HK-2 (cell line): ENCODE data around the gene WNT9B.

ENCODE experiments used
- DNase-seq: peaks from one replicate; pipeline ENCODE4 v3.0.0-alpha.2; 2018; ENCODE audit not compliant: unreplicated experiment

WNT9B gene

GRCh38 chr17:46883871-46884520 is 32.6 kb downstream of the WNT9B start:
- no peak for DNase-seq

- no peak for DNase-seq
Measured at GRCh38 chr17:46884552-46884951, 33.2 kb downstream of the WNT9B start.

DNA sequence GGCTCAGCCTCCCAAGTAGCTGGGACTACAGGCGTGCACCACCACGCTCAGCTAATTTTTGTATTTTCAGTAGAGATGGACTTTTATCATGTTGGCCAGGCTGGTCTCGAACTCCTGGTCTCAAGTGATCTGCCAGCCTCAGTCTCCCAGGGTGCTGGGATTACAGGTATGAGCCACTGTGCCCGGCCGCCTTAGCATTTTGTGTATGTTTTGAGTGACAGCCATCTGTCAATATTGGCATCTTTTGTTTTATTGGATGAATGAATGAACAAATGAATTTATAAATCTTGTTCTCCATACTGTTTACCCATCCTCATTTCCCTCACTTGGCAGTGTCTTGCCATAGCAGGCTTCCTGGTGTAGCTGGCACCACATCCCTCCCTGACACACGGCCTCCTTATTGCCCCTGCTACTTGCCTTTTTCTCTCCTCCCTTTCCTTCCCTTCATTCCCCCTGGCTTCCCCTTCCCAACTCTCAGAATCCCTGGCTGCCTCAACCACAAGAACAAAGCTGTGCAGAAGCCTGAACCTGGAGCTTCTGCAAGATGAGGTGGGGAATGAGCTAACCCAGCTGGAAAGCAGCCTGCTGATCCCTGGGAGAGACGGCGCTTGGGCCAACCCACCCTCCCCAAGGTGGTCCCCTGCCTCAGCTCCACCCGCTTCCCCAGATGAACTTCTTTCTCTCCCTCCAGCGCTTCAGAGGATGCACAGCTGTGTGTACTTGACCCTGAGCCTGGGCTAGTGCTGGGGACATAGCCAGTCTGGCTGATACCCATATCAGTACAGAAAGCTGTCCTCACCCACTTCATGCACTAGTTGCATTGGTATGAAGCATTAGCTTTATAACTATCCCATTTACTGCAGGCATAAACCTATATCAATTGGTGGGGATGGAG is 34.3 kb downstream of the WNT9B start:
- DNase-seq: no peak

GRCh38 chr17:46886310-46886663 is 34.9 kb downstream of the WNT9B start:
- DNase-seq: no peak

DNA sequence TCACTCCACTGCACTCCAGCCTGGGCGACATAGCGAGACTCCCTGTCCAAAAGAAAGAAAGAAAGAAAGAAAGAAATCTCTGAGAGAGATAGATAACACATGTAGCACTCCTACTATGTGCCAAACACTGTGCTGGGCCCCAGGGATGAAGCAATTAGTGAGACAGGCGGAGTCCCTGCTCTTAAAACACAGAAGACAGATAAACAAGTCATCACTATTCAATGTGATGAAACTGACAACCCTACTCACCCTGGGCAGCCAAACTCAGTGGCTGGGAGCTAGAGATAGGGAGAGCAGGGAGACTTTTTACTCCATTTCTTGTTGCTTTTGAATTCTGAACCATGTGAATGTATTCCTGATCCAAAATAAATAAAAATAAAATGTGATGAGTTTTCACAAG is 36.3 kb downstream of the WNT9B start:
- no peak for DNase-seq

DNA sequence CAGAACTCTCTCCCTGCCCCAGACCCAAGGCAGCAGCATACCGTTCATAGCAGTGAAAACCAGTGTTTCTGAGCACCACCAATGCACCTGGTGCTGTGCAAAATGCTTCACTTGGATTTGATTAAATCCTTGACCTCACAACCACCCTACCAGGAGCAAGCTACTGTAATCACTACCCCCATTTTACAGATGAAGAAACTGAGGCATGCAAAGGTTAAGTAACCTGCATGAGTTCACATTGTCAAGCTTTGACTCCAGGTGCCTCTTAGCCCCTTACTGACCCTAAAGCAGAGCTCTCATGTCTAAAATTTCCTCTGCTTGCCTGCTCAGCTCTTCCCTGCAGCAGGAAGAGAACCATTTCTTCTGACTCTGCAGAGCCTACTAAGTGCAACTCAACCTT is 37.3 kb downstream of the WNT9B start:
- no peak for DNase-seq

- DNase-seq: no peak
Measured at GRCh38 chr17:46889519-46889918, 38.1 kb downstream of the WNT9B start.

GRCh38 chr17:46889992-46890564 is 38.7 kb downstream of the WNT9B start:
- DNase-seq: no peak

- DNase-seq: no peak
Measured at GRCh38 chr17:46890638-46891037, 39.3 kb downstream of the WNT9B start.

GRCh38 chr17:46892192-46892703 is 40.9 kb downstream of the WNT9B start:
- no peak for DNase-seq

GRCh38 chr17:46894024-46894423 is 42.6 kb downstream of the WNT9B start:
- DNase-seq: no peak

GRCh38 chr17:46894476-46895151 is 43.2 kb downstream of the WNT9B start:
- DNase-seq: no peak

GRCh38 chr17:46895171-46895570 is 43.8 kb downstream of the WNT9B start:
- no peak for DNase-seq

GRCh38 chr17:46896991-46897390 is 45.6 kb downstream of the WNT9B start:
- DNase-seq: no peak

DNA sequence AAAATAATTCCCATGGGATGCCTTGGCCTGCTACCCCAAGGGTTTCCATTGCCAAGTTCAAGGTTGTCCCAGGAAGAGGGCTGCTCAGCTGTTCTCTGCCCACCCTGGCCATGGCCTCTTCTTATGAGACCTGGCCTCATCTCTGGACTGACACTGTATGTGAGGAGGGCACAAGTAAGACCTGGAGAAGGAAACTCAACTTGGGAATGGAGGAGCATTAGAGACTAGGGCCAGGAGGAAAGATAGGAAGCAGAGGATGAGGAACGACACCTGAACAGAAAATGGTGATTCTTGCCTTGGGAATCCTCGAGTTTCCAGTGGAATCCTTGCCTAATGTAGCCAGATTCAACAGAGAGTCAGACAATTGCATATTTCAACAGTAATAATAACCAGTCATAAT is 47.0 kb downstream of the WNT9B start:
- no peak for DNase-seq

GRCh38 chr17:46898860-46899259 is 47.5 kb downstream of the WNT9B start:
- no peak for DNase-seq

DNA sequence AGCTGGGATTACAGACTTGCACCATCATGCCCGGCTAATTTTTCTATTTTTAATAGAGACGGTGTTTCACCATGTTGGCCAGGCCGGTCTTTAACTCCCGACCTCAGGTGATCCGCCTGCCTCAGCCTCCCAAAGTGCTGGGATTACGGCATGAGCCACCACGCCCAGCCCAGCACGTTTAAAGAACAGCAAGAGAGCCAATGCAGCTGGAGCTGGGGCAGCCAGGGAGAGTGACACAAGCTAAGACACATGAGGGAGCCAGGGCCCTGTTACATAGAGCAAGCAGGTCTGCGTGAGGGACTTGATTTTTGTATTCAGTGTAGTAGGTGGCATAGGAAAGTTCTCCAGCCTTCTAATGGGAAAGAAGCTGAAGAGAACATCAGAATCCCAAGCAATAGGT is 49.9 kb downstream of the WNT9B start:
- no peak for DNase-seq

- DNase-seq: no peak
Measured at GRCh38 chr17:46903762-46904672, 52.6 kb downstream of the WNT9B start.

DNA sequence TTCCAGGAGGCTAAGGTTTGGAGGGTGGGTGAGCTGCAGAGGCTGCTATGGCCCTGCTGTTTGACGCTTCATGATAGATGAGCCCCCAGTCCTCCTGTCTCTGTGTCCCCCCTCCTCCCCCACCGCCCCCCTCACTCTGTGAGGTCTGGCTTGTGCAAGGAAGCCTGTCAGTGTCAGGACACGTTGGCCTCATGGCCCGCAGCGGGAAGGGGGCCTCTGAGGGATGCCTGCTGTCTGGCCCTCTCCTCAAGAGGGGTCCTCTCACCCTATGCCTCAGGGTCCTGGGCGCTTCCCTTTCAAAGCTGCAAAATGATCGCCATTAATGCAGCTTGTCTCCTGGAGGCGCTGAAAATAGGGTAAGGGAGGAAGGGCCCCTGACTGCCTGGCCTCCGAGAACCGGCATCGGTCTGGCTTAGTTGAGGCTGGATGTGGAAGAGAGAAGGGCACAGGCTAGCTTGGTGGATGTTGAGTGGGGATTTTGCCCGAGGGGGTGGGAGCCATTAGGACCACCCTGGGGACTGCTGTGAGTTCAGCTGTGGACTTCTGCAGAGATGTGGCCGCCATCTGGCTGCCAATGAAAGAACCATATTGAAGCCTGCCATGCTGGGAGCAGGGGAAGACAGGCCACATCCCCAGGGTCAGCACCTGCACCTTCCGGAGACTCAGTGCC is 56.8 kb downstream of the WNT9B start:
- DNase-seq: no peak

DNA sequence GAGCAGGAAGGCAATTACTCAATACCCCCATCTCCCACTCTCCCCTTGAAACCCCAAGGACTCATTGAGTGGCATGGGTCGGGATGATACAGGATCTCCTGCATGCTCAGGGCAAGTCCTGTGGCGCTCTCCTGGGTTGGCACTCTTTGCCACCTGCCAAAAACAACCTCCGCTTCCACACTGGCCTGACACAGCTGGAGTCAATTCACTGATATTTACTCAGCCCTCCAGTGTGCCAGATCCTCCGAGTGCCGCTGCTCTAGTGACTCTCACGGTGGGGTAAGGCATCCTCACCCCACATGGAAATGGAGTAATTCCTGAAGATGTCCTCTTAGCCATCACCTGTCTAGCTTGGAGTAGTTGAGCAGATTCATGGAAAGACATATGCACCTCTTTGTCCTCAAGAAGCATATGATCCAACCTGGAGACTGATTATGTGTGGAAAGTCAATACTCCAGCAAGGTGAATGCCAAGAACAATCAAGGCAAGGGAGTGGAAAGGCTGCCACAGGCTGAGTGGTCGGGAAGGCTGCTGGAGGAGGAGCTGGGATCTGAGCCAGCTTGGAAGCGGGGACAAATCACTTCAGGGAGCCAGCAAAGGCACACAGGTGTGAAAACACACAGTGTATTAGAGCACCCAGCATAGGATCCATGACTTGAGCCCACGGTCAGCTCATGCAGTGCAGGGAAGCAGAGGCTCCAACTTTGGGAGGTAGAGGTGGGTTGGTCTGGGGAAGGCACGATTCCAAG is 59.0 kb downstream of the WNT9B start:
- no peak for DNase-seq
